Smooth muscle cell (in vitro differentiated cells): ENCODE data around the gene TUSC1. TPM values are rescaled to one million over a fixed set of nuclear protein-coding genes. Genes with fewer than 3 reads are reported as not detected.
A peak's percentile ranks its signal among the peaks of the same experiment; 100 is the strongest.

Experiments
- DNase-seq: peaks from one replicate; lab custom pipeline; 2025; ENCODE audit not compliant: unreplicated experiment; lab: John Stamatoyannopoulos, UW
- H2AFZ ChIP-seq: fragments of 200-600 bp; sonication (generic); 2 replicates; pipeline ENCODE4 v1.6.0; 2016; ENCODE audit warnings: antibody characterized with exemption, low read depth, mild to moderate bottlenecking
- H3F3A ChIP-seq: fragments of 200-600 bp; sonication (generic); 2 replicates; pipeline ENCODE4 v1.6.0; 2017; ENCODE audit warnings: antibody characterized with exemption, low read depth
- H3K27ac ChIP-seq: fragments of 200-600 bp; sonication (generic); 2 replicates; pipeline ENCODE4 v1.5.1; 2016; ENCODE audit warnings: low read depth, mild to moderate bottlenecking
- H3K27me3 ChIP-seq: fragments of 200-600 bp; sonication (generic); 2 replicates; pipeline ENCODE4 v1.6.1; 2016; ENCODE audit warnings: low read depth, mild to moderate bottlenecking
- H3K36me3 ChIP-seq: fragments of 200-600 bp; sonication (generic); 2 replicates; pipeline ENCODE4 v1.5.1; 2016; ENCODE audit warnings: low read depth
- H3K4me1 ChIP-seq: fragments of 200-600 bp; sonication (generic); 2 replicates; pipeline ENCODE4 v1.5.1; 2016; ENCODE audit warnings: low read depth
- H3K4me2 ChIP-seq: fragments of 200-600 bp; sonication (generic); 2 replicates; pipeline ENCODE4 v1.6.0; 2016; ENCODE audit warnings: mild to moderate bottlenecking
- H3K4me3 ChIP-seq: fragments of 200-600 bp; sonication (generic); 2 replicates; pipeline ENCODE4 v1.5.1; 2016; ENCODE audit warnings: mild to moderate bottlenecking
- H3K79me2 ChIP-seq: fragments of 200-600 bp; sonication (generic); 2 replicates; pipeline ENCODE4 v1.6.0; 2016; ENCODE audit warnings: low read depth, mild to moderate bottlenecking
- H3K9ac ChIP-seq: fragments of 200-600 bp; sonication (generic); 2 replicates; pipeline ENCODE4 v1.6.0; 2016; ENCODE audit warnings: low read depth
- H3K9me3 ChIP-seq: fragments of 200-600 bp; sonication (generic); replicated peaks from 2 replicates; pipeline ENCODE4 v1.5.1; 2016; ENCODE audit warnings: low read depth
- H4K20me1 ChIP-seq: fragments of 200-600 bp; sonication (generic); 2 replicates; pipeline ENCODE4 v1.6.0; 2016; ENCODE audit warnings: low read depth
- CTCF ChIP-seq: fragments of 200-600 bp; sonication (generic); IDR thresholded peaks from 2 replicates; pipeline ENCODE4 v1.5.1; 2017; ENCODE audit warnings: borderline replicate concordance, mild to moderate bottlenecking, antibody characterized with exemption; ENCODE audit not compliant: insufficient read depth, poor library complexity, severe bottlenecking
- WGBS: methylation state at CpG from one replicate; pipeline ENCODE4 v1.1.7; 2016; ENCODE audit warnings: low lambda C conversion rate; 5-methylcytosine and 5-hydroxymethylcytosine counted together
- polyA plus RNA-seq: library from polyadenylated mRNA; unstranded; fragments of >200 nt; fragmentation: Nextera tagmentation; extraction: Ambion mirVana; gene quantifications from 2 replicates; pipeline ENCODE4 v1.2.1, GENCODE V29; 2016
- total RNA-seq: library from RNA; depleted of rRNA; stranded (reverse); fragments of >200 nt; gene quantifications from 2 replicates; pipeline ENCODE4 v1.2.3, GENCODE V29; 2014

Gene TUSC1
- total and polyA plus RNA-seq, 2 experiments from 2014 or later, result 7.9 to 10.6 TPM

GRCh38 chr9:25648116-25648515 lies 30.1 kb downstream of the TUSC1 start:
- H3F3A ChIP-seq, result no peaks in the 10 kb centered on the region
- no peaks in the 10 kb centered on the region for H3K36me3 ChIP-seq
- H3K4me3 ChIP-seq, result no peak overlapping the region
- H3K9ac ChIP-seq, result no peak overlapping the region
- WGBS, result 48% methylated on average over 3 of the region's 3 CpGs
- H2AFZ ChIP-seq, result peak overlapping the region; percentile 83
- no peaks in the 10 kb centered on the region for H3K4me1 ChIP-seq
- H3K27me3 ChIP-seq, result no peaks in the 10 kb centered on the region
- no peak for TF ChIP-seq CTCF
- no peak for DNase-seq
- H3K4me2 ChIP-seq, result peak overlapping the region; percentile 46
- H3K27ac ChIP-seq, result no peak overlapping the region
- no peaks in the 10 kb centered on the region for H3K9me3 ChIP-seq
- no peaks in the 10 kb centered on the region for H3K79me2 ChIP-seq
- H4K20me1 ChIP-seq, result no peaks in the 10 kb centered on the region

GRCh38 chr9:25636026-25636425 lies 42.2 kb downstream of the TUSC1 start:
- Histone ChIP-seq H3K79me2 (no peaks in the 10 kb centered on the region), H3K27me3 (no peaks in the 10 kb centered on the region), H3K4me2 (no peak overlapping the region), H3K4me3 (no peak overlapping the region), H2AFZ (no peak overlapping the region), H3F3A (no peaks in the 10 kb centered on the region), H3K9me3 (no peaks in the 10 kb centered on the region), H3K36me3 (no peaks in the 10 kb centered on the region), H3K27ac (no peak overlapping the region), H4K20me1 (no peaks in the 10 kb centered on the region), H3K9ac (no peak overlapping the region), H3K4me1 (no peaks in the 10 kb centered on the region)
- TF ChIP-seq CTCF, result no peak
- DNase-seq, result no peak
- WGBS, result 93% methylated on average over 2 of the region's 2 CpGs

GRCh38 chr9:25629231-25629630 lies 49.0 kb downstream of the TUSC1 start:
- Histone ChIP-seq H3K27ac (no peak overlapping the region), H3K27me3 (no peaks in the 10 kb centered on the region), H3K4me2 (no peak overlapping the region), H3K9me3 (no peaks in the 10 kb centered on the region), H3F3A (no peaks in the 10 kb centered on the region), H3K9ac (no peak overlapping the region), H3K79me2 (no peaks in the 10 kb centered on the region), H3K36me3 (no peaks in the 10 kb centered on the region), H4K20me1 (no peaks in the 10 kb centered on the region), H3K4me1 (no peaks in the 10 kb centered on the region), H2AFZ (no peak overlapping the region), H3K4me3 (no peak overlapping the region)
- 64% methylated on average over 3 of the region's 3 CpGs for WGBS
- no peak for TF ChIP-seq CTCF
- no peak for DNase-seq
